HL-60/S4 (cell line): ENCODE results near the gene AUNIP.

ENCODE experiments used
- in situ Hi-C: fragments of 300-500 bp; cut with MboI; formaldehyde crosslinking; loops from 2 replicates; pipeline ENCODE4 v1.14.3; 2022; ENCODE audit warnings: low sequenced_read_pairs

The AUNIP gene

DNA sequence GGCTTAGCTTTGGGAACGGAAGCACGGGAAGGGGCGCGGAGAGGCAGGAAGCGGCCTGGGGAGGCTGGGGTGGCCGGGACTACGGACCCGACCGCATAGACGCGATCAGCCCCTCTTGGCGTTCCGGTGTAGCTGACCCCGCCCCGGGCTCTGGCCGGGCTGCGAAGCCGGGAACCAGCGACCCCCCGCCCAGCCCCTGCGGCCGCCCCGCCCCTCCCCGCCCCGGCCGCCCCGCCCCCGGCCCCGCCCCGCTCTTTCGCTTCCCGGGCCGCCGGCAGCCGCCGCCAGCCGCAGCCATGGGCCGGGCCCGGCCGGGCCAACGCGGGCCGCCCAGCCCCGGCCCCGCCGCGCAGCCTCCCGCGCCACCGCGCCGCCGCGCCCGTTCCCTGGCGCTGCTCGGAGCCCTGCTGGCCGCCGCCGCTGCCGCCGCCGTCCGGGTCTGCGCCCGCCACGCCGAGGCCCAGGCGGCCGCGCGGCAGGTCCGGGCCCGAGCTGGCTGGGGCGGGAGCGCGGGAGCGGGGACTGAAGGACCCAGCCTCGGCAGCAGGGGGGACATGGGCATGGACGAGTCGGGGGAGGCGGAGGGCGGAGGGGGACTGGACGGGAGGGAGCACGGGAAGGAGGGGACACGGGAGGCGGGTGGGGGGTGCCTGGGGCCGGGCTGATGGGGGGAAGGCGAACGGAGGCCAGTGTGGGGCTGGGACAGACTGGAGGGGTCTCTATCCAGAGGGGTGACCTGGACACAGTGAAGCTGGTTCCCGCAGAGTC is 59.1 kb downstream of the AUNIP start, which contains the start of gene SELENON:
Gene SELENON (plus strand): TSS at position 259 of the 768 bp plus-strand sequence. CDS start 38 bp downstream, at position 297.
- in situ Hi-C loops: loop anchor here (10.0 to 25.0 kb wide), 4 partner anchors 275 to 938 kb away; no protein-coding TSS in a partner anchor

DNA sequence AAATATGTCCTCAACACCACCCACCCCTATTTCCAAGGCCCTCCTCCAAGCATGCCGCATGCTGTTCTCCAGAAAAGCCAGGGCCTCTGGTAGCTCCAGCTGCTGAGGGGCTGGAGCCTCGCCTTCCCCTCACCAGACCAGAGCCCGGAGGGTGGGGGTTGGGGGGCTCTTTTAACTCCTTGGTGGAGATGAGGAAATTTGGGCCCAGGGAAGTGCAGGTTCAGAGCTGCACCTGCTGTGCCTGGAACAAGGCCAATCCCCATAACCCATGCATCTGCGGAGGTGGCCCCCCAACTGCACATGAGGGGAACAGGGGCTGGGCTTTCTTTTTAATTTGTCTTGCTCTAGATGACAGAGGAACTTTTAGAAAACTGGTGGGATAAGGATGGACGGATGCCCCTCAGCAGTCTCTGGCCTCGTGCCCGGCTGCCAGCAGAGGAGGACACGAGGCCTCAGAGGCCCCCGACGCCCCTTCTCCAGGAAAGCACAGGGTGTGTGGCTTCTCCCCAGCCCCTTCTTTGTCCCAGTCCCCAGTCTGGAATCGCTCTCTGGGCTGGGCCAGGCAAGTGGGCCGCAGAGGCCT is 59.8 kb downstream of the AUNIP start:
- in situ Hi-C loops: no loop called here

DNA sequence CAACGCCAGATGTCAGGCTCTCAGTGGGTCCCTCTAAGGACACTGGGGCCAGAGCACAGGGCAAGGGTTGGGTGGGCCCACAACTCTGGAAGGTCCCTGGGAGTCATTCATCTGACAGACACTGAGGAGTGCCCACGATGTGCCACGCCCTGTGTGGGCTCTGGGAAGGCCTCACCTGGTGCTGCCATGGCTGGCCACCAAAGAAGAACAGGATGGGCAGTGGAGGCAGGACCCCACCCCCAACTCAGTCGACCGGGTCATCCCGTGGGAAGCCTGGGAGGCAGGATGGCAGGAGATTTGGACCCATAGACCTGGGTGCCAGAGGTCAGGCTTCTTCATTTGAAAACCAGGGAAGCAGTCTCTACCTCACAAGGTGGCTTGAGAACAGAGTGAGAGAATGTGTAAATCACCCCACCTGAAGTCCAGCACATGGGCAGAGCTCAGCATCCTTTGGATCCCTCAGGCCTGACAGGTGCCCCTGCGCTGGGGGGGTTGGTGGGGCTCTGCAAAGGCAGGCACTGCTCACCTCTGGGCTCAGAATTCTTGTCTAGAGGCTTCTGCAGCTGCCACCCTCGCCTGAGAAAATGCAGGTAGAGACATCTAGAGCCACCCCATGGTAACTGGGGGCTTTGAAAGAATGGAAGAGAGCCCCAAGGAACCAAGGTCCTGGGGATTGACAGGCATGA is 60.4 kb downstream of the AUNIP start:
- in situ Hi-C loops: no loop called here

DNA sequence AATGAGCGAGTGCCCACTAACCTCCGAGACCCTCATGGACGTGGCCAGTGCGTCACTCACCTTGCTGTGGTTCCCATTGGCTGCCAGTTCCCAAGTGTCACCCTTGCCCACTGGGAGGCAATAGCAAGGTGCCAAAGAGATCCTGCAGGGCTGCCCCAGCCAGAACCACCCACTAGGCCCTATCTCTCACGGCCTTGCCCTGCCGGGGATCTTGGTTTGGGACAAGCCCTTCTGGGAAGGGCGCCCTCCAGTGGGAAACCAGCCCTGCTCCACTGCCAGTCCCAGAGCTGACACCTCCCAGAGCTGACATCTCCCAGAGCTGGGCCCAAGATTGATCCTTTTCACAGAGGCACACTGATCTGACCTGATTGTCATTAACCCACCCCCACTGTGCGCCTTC is 61.3 kb downstream of the AUNIP start:
- in situ Hi-C loops: no loop called here

DNA sequence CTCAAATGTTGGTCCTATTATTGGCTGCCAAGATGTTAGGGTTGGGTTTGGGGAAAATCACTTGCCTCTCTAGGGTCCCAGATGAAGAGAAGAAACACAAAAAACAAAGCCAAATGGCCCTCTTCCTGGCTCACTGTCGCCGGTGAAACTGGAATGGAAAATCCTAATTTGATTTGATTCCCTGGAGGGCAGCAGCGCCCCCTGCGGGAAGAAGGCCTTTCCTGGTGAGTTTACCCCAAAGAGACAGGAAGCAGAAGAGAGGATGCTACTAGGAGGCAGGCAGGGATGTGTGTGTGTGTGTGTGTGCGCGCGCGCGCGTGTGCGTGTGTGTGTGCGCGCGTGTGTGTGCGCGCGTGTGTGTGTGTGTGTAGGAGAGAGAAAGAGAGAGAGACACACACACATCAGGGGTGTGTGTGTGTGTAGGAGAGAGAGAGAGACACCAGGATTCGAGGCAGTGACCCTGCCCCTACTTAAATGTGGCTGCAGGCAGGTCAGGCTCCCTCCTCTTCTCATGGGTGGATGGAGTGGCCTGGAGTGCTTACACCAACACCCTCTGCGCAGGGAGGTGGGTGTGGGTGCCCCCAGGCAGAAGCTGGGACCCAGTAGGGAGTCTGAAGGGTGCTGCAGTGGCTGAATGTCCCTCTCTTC is 62.3 kb downstream of the AUNIP start:
- in situ Hi-C loops: no loop called here

DNA sequence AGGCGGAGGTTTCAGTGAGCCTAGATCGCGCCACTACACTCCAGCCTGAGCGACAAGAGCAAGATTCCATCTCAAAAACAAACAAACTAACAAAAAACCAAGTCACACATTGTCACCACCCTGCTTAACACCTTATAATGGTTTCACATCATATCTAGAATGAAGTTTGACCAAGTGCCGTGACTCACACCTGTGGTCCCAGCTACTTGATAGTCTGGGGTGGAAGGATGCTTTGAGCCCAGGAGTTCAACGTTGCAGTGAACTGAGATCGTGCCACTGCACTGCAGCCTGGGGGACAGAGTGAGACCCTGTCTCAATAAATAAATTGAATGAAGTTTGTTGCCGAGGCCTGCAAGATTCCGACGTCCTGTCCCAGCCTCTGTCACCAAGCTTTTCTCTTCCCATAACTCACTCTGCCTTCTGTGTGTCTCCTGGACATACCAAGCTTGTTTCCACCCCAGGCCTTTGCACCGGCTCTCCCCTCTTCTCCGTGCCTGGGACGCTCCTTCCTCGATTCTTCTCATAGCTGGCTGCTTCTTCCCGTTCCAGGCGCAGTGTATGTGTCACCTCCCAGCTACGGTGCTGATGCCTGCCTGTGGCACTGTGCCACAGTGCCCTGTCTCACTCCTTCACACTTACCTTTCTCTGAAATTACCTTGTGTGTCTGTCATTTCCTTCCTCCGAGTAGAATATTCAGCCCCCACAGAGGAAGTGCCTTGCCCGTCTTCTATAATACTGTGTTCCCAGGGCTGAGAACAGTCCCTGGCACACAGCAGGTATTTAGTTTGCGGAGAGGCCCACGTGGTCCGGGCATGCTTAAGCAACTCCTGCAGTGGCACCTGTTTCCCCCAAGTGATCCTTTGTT is 63.1 kb downstream of the AUNIP start:
- in situ Hi-C loops: no loop called here

DNA sequence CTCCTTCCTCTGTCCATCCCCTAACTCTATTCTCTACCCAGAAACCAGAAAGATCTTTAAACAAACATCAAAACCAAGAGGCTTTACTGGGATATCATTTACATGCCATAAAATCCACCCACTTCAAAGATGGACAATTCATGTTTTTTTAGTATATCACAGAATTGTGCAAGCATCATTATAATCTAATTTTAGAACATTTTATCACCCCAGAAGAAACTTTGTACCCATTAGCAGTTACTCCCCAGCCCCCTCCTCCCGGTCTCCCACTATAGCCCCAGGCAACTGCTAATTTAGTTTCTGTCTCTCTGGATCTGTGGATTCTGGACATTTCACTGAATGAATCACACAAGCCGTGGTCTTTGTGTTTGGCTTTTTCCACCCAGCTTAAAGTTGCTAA is 64.0 kb downstream of the AUNIP start:
- in situ Hi-C loops: no loop called here

DNA sequence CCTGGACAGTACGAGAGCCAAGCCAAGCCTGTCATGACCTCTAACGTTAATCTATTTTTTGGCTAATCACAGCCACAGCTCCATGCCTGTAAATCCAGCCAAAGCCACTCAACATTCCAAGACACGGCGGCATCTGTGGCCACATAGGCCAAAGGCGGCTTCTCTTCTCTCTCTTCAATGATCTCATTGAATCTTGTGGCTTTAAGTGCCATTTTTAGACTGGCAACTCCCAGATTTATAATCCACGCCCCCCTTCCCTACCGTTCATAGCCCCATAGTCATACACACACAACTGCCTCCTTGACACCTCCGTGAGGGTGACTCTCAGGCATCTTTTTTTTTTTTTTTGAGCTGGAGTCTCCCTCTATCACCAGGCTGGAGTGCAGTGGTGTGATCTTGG is 64.9 kb downstream of the AUNIP start:
- in situ Hi-C loops: no loop called here

DNA sequence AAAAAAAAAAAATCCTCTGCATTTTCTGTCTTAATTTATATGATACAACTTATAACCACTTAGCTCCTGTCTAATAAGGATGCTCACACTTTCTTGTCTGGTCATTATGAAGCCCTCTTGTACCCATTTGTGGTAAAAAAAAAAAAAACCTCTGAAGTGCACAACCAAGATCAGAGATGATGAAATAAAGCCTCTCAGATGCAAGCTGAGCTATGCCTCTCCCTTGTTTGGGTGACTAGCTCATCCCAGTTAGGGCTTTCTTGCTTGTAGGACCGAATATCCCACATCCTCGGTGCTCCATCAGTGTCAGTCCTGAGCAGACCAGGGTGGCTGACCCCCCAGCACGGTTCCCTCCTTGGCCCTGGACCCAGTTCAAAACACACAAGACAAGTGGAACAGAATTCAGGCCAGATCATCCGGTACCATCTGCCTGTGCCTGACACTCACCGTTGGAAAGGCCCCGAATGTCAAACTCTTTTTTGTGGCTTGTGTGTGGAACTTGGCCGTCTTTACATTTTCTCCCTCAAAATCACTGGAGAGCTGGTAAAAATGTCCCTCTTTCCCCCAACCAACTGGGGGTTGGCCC is 65.6 kb downstream of the AUNIP start:
- in situ Hi-C loops: no loop called here

DNA sequence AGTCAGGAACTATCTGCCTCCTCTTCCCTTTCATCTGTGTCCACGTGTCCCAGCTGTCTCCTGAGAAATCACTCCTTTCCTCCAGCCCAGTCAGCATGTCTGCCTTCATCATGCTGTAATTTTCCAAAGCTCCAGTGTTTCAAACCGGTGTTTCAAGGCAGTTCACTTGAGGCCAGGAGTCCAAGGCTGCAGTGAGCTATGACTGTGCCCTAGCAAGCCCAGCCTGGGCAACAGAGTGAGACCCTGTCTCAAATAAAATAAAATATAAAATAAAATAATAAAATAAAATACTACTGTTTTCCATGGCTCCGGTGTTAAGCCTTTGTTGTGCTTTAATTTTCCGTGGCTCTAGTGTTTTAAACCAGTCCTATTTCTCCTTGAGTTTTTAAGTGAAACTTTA is 67.1 kb downstream of the AUNIP start:
- in situ Hi-C loops: no loop called here

DNA sequence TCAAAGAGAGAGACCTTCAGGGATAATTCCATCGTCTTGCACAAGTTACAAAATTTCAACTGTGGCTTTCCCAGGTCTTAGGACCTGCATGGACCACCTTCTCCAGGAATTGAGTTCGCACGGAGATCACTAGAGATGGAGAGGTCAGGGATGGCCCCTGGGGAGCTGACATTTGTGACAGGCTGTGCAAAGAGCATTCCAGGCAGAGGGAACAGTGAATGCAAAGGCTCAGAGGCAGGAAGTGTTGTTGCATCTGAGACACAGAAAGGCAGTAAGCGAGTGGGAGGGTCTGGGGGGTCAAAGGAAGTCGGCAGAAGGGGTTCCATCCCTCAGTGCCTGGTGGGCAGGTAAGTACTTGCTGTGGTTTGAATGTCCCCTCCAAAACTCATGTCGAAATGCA is 68.8 kb downstream of the AUNIP start:
- in situ Hi-C loops: no loop called here

DNA sequence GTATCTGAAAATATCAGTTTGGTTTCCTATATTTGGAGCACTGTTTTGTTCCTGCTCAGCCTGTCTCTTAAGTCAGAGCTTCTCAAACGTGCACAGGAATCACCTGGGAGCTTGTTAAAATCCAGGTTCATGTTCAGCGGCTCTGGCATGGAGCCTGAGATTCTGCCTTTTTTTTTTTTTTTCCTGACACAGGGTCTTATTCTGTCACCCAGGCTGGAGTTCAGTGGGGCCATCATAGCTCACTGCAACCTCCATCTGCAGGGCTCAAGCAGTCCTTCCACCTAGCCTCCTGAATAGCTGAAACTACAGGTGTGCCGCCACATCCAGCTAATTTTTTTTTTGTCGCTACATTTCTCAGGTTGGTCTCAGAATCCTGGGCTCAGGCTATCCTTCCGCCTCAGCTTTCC is 71.5 kb downstream of the AUNIP start:
- in situ Hi-C loops: no loop called here

DNA sequence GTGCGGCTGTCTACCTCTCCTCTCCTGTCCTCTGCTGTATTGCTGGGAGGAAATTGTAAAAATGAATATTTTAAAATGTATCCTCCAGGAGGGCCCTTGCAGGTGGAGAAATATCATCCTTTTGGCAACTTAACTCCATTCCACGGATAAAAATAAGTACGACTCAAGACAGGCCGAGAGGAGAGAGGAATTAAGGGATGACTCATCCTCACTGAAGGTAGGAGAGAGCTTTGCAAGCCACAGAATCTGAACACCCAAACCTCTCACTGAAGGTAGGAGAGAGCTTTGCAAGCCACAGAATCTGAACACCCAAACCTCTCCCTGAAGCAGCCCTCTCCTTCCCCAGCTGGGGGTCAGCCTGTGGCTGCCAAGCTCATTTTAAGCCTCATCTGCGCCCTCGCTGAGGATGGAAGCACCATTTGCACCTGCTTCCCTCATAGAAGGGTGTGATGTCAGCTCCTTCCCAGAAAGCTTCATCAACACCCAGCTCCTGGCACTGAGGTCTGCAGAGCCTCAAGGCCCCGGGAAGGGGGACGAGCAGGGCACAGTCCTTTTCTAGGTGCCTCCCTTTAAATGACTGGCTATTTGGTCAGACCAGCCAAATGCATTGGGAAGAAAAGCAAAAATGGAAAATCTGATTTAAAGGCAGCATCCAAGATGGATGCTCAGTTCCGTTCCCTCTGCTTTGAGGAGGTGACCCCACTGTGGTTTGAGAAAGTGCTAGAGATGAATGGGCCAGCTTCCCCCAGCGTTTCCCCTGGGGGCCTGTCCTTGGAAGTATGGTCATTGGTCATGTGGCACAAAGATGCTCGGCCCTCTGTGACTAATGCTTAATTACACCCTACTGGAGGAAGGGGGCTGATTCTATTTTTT is 72.1 kb downstream of the AUNIP start:
- in situ Hi-C loops: no loop called here

DNA sequence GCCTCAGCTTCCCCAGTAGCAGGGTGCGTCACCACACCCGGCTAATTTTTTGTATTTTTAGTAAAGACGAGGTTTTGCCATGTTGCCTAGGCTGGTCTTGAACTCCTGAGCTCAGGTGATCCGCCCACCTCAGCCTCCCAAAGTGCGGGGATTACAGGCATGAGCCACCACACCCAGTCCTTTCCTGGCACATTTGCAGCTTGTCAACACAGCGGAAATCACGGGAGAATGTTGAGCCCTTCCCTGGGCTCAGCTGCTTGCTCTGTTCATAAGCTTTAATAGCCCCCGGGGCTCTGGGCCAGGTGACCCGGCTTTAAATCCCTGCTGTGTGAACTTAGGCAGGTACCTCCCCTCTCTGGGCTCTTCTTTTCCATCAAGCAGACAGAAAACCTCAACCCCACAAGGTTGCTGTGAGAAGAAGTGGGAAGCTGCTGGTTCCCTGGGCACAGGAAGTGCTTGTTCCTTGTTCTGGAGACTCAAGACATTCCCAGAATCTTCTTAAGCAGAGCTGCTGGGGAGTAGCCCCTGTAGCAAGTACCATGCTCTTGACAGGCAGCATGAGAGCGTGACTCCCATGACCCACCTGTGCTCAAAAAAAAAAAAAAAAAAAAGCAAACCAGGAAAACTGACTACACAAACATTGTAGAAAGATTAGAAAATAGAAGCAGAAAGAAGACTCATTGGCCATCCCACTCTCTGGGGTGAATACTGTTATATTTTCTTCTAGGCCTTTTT is 73.8 kb downstream of the AUNIP start:
- in situ Hi-C loops: no loop called here

DNA sequence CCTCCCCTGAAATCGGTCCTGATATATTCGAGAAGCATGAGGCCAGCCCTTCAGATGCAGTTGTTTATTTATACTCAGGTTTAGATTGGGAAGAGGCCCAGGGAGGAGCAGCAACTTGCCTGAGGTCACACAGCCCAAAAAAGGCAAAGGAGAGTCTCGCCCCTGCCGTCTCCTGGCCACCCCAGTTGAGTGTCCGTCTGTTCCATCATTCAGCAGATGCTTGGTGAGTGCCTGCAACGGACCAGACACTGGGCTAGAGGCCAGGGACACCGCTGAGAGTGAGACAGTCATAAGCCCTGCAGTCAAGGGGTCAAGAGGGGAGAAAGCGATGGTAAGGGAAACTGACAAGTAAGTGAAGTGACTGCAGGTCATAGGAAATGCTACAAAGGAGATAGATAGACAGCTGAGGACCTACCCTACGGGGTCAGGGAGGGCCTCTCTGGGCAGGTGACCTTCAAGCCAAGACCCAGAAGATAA is 74.6 kb downstream of the AUNIP start:
- in situ Hi-C loops: no loop called here
